K562 (cell line): ENCODE results near the gene CST7. TPM values are rescaled to one million over a fixed set of nuclear protein-coding genes. Genes with fewer than 3 reads are reported as not detected.

Source experiments
- ATAC-seq: fragments of 200-7000 bp; cut with Tn5 transposase; 3 replicates; pipeline ENCODE4 v1.9.1; 2020; ENCODE audit warnings: moderate library complexity
- BruUV-seq: library from RNA; stranded (reverse); fragments of 400-500 nt; replicated peaks from 2 replicates; lab custom pipeline; 2021; lab: Mats Ljungman, UMichigan
- CTCF ChIA-PET: fragments of 300-600 bp; formaldehyde crosslinking; extraction: SDS; loops from one replicate; lab custom pipeline; 2021; ENCODE audit warnings: low intra/inter-chr PET ratio; lab: Yijun Ruan, JAX
- POLR2A ChIA-PET: fragments of 300-600, 350-650 bp; sonication (Branson Sonifier 250); formaldehyde crosslinking; extraction: SDS; loops from one replicate; lab custom pipeline; 2021; ENCODE audit warnings: antibody characterized with exemption, inconsistent platforms; lab: Yijun Ruan, JAX
- DNase-seq, 4 experiments: peaks; one replicate each; pipeline versions ENCODE4 v3.0.0 to v3.0.0-alpha.2; 2011 to 2018; ENCODE audit warnings: low spot score in 3 of 4, mixed read lengths in 3 of 4; ENCODE audit errors: extremely low read depth in 1 of 4
- FAIRE-seq: peaks from 2 replicates; lab custom pipeline; 2011; peaks lifted over from hg19 to GRCh38; lab: Jason Lieb, UNC
- H2AFZ ChIP-seq: 2 replicates; pipeline ENCODE4 v1.6.0; 2011; ENCODE audit warnings: low read depth, low read length, control low read depth, inconsistent platforms
- H3K27ac ChIP-seq: fragments of 200-600 bp; 3 replicates; pipeline ENCODE4 v1.8.0; 2011; ENCODE audit warnings: low read depth, mild to moderate bottlenecking, control low read depth, inconsistent platforms, low read length, moderate library complexity, mixed read lengths; ENCODE audit errors: extremely low read depth
- H3K27me3 ChIP-seq, 2 experiments: fragments of 300-600 bp in 1 of 2; 2 replicates in 1 of 2; 3 replicates in 1 of 2; pipeline versions ENCODE4 v1.6.0 to v1.8.0; 2011; ENCODE audit warnings: inconsistent platforms in 2 of 2, low read length in 2 of 2, mild to moderate bottlenecking in 1 of 2, mixed read lengths in 1 of 2, moderate library complexity in 1 of 2; ENCODE audit not compliant: control insufficient read depth in 2 of 2, insufficient read depth in 2 of 2
- H3K36me3 ChIP-seq: fragments of 300-600 bp; 3 replicates; pipeline ENCODE4 v1.8.0; 2011; ENCODE audit warnings: mild to moderate bottlenecking, low read length, inconsistent platforms; ENCODE audit not compliant: control insufficient read depth, insufficient read depth
- H3K4me1 ChIP-seq, 2 experiments: fragments of 200-600 bp in 1 of 2; replicated peaks in 1 of 2; 2 replicates in 1 of 2; 3 replicates in 1 of 2; pipeline versions ENCODE4 v1.5.1 to v1.8.0; 2011; ENCODE audit warnings: inconsistent platforms in 2 of 2, low read length in 2 of 2, mild to moderate bottlenecking in 1 of 2, mixed read lengths in 1 of 2, moderate library complexity in 1 of 2; ENCODE audit not compliant: control insufficient read depth in 2 of 2, insufficient read depth in 2 of 2
- H3K4me2 ChIP-seq: 2 replicates; pipeline ENCODE4 v1.6.1; 2011; ENCODE audit warnings: low read length, control low read depth, inconsistent platforms, mixed read lengths; ENCODE audit not compliant: insufficient read depth
- H3K4me3 ChIP-seq: fragments of 200-600 bp; sonication (generic), shearing (Covaris generic); 2 replicates; pipeline ENCODE4 v1.5.1; 2016; ENCODE audit warnings: control low read depth, inconsistent platforms
- H3K79me2 ChIP-seq: fragments of 200-600 bp; 3 replicates; pipeline ENCODE4 v1.8.0; 2011; ENCODE audit warnings: low read length, inconsistent platforms; ENCODE audit not compliant: control insufficient read depth, insufficient read depth
- H3K9ac ChIP-seq, 2 experiments: 2 replicates each; pipeline versions ENCODE4 v1.6.0 to v1.6.1; 2011; ENCODE audit warnings: low read depth in 2 of 2, low read length in 2 of 2, control low read depth in 1 of 2, inconsistent platforms in 1 of 2, mild to moderate bottlenecking in 1 of 2, mixed read lengths in 1 of 2; ENCODE audit not compliant: insufficient read depth in 1 of 2
- H3K9me1 ChIP-seq: one replicate; pipeline ENCODE4 v1.6.0; 2011; ENCODE audit warnings: inconsistent platforms, mild to moderate bottlenecking, low read length, moderate library complexity; ENCODE audit not compliant: control insufficient read depth, insufficient read depth
- H3K9me3 ChIP-seq: replicated peaks from 2 replicates; pipeline ENCODE4 v1.5.1; 2011; ENCODE audit warnings: low read depth, low read length, inconsistent platforms; ENCODE audit not compliant: control insufficient read depth, insufficient read depth
- H4K20me1 ChIP-seq: replicated peaks from 2 replicates; pipeline ENCODE4 v1.6.1; 2011; ENCODE audit warnings: low read length, inconsistent platforms, mixed read lengths; ENCODE audit not compliant: control insufficient read depth, insufficient read depth
- CBX2 ChIP-seq: fragments of 200-600 bp; sonication (generic); IDR thresholded peaks from one replicate; pipeline ENCODE4 v1.6.1; 2012; ENCODE audit warnings: mild to moderate bottlenecking, low read length, inconsistent platforms; ENCODE audit not compliant: insufficient read depth, poor library complexity, severe bottlenecking
- EP300 ChIP-seq: IDR thresholded peaks from 2 replicates; pipeline ENCODE4 v1.6.1; 2012; ENCODE audit warnings: low read length, improper control_type of control experiment
- HOXB6 ChIP-seq: fragments of 250-450 bp; sonication (Bioruptor Pico); IDR thresholded peaks from 2 replicates; pipeline ENCODE4 v1.5.1; 2022; ENCODE audit warnings: mild to moderate bottlenecking, borderline replicate concordance
- JUN ChIP-seq, 2 experiments: sonication (generic) in 1 of 2; formaldehyde crosslinking in 1 of 2; IDR thresholded peaks; 2 replicates each; pipeline versions ENCODE4 v1.6.1 to v1.8.0; 2012 to 2022; ENCODE audit warnings: borderline replicate concordance in 2 of 2, mild to moderate bottlenecking in 2 of 2, improper control_type of control experiment in 1 of 2, low read depth in 1 of 2, low read length in 1 of 2, missing genetic modification reagents in 1 of 2
- JUND ChIP-seq, 2 experiments: IDR thresholded peaks; 2 replicates in 1 of 2; 3 replicates in 1 of 2; pipeline ENCODE4 v1.6.1; 2011; ENCODE audit warnings: borderline replicate concordance in 2 of 2, low read depth in 2 of 2, low read length in 2 of 2, improper control_type of control experiment in 1 of 2, missing biosample characterization in 1 of 2, missing genetic modification characterization in 1 of 2, missing genetic modification reagents in 1 of 2
- KDM4B ChIP-seq, 2 experiments: fragments of 450-650 bp in 1 of 2; sonication (generic) in 1 of 2; IDR thresholded peaks; 2 replicates each; pipeline ENCODE4 v1.6.1; 2016 to 2017; ENCODE audit warnings: borderline replicate concordance in 2 of 2, antibody characterized with exemption in 1 of 2, low read depth in 1 of 2, mild to moderate bottlenecking in 1 of 2
- NR2F6 ChIP-seq: fragments of 450-650 bp; formaldehyde crosslinking; IDR thresholded peaks from 2 replicates; pipeline ENCODE4 v1.4.0; 2020; ENCODE audit warnings: mild to moderate bottlenecking
- RBM17 ChIP-seq: fragments of 200-400 bp; formaldehyde crosslinking; IDR thresholded peaks from 2 replicates; pipeline ENCODE4 v1.6.1; 2017; ENCODE audit warnings: low read depth, mild to moderate bottlenecking, low read length, borderline replicate concordance
- SAP30 ChIP-seq: fragments of 200-600 bp; sonication (generic); IDR thresholded peaks from 2 replicates; pipeline ENCODE4 v1.6.1; 2012; ENCODE audit warnings: borderline replicate concordance, low read depth, mild to moderate bottlenecking, moderate library complexity, low read length, control low read depth, inconsistent platforms; ENCODE audit not compliant: insufficient read depth, poor library complexity, severe bottlenecking
- ZNF3 ChIP-seq: fragments of 250-450 bp; sonication (Bioruptor Pico); IDR thresholded peaks from 2 replicates; pipeline ENCODE4 v1.5.0; 2021; ENCODE audit warnings: mild to moderate bottlenecking, moderate library complexity
- WGBS: fragments of 100-300 bp; shearing (Covaris generic); methylation state at CpG from one replicate; pipeline ENCODE4 v1.1.6; 2016; ENCODE audit warnings: low coverage, mixed read lengths; ENCODE audit not compliant: insufficient coverage; ENCODE audit errors: missing lambda C conversion rate; 5-methylcytosine and 5-hydroxymethylcytosine counted together
- in situ Hi-C: fragments of 300-500 bp; cut with MboI; formaldehyde crosslinking; loops from 4 replicates; pipeline ENCODE4 v1.15.0; 2018; ENCODE audit warnings: inconsistent platforms, mixed read lengths
- intact Hi-C: fragments of 100-400 bp; cut with micrococcal nuclease; formaldehyde crosslinking; loops from 2 replicates; pipeline ENCODE4 v1.14.2; 2022
- polyA plus RNA-seq, 8 experiments: library from polyadenylated mRNA; depleted of rRNA in 4 of 8; stranded (reverse) in 5 of 8; unstranded in 3 of 8; fragments of >200 nt; fragmentation: Nextera tagmentation in 2 of 8; fragmentation: Illumina TruSeq in 1 of 8; extraction: Ambion mirVana in 2 of 8; extraction: Trizol in 1 of 8; gene quantifications; 2 replicates each; pipeline versions ENCODE4 v1.2.1 to v1.2.3, GENCODE V29; 2011 to 2014; ENCODE audit warnings: inconsistent platforms in 1 of 8, missing spikeins in 1 of 8
- total RNA-seq, 7 experiments: library from RNA; depleted of rRNA in 6 of 7; stranded (reverse); fragments of >200 nt in 6 of 7; fragmentation: Illumina TruSeq in 2 of 7; extraction: Trizol in 2 of 7; gene quantifications; 2 replicates each; pipeline versions ENCODE4 v1.2.1 to v1.2.3, GENCODE V29; 2011 to 2021; ENCODE audit warnings: low replicate concordance in 1 of 7
- TF ChIP-seq, protein P1 (sequence below): sonication (generic); formaldehyde crosslinking; IDR thresholded peaks from 2 replicates; pipeline ENCODE4 v1.8.0; 2023; ENCODE audit warnings: missing genetic modification reagents, mild to moderate bottlenecking, borderline replicate concordance

Gene CST7
- total and polyA plus RNA-seq, 9 of the 15 experiments (the other 6 are each of a cell fraction or from before 2014, with no cell fraction given), result not detected

DNA sequence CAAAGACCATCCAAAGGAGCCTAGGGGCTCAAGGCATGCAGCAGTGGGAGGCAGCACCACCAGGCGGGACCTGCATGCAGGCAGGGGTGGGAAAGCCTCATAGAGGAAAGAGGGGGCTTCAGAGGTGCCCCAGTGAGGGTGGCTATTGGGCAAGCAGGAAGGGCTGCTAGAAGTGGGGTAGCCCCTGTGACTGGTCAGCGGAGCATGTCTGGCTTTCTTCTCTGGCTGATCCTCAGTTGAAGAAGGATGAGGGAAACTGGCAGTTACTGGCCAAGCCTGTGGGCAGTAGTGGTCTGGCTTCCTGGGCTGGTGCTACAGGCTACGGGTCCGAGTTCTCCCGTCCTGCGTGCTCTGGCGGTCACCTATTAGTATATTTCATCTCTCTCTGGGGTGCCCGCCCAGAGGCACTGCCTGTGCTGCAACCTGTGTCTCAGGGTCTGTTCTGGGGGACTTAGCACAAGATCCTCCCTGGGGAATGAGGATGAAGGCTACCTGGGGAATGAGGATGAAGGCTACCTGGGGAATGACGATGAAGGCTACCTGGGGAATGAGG, 35.9 kb upstream of the CST7 start:
- FAIRE-seq, result no peak
- ChIA-PET POLR2A (no interaction called here), CTCF (no interaction called here)
- H2AFZ ChIP-seq, result no peak overlapping the region
- 0 out of 2 replicates have a peak, but pooled peaks cover 2% of the 10 kb centered on the region for H4K20me1 ChIP-seq
- ATAC-seq, result no peak
- H3K27ac ChIP-seq, result no peak overlapping the region
- H3K4me1 ChIP-seq, result peaks cover 0 to 5% of the 10 kb centered on the region in 2 experiments; a peak in 1 of 5 replicates
- H3K79me2 ChIP-seq, result no peaks in the 10 kb centered on the region
- 0% methylated on average over 9 of the region's 9 CpGs for WGBS
- H3K9ac ChIP-seq, result no peak overlapping the region; a peak in 1 of 4 replicates
- intact Hi-C loops (loop anchor here (10.0 kb wide), 2 partner anchors 128 to 748 kb away; no protein-coding TSS in a partner anchor), in situ Hi-C loops (loop anchor here (25.0 kb wide), 1 partner anchor 751 kb away; no protein-coding TSS in a partner anchor)
- no peak overlapping the region for H3K4me2 ChIP-seq
- no peaks in the 10 kb centered on the region for H3K36me3 ChIP-seq
- H3K9me3 ChIP-seq, result no peaks in the 10 kb centered on the region
- no peak for DNase-seq
- H3K4me3 ChIP-seq, result no peak overlapping the region
- no peaks in the 10 kb centered on the region for H3K9me1 ChIP-seq
- H3K27me3 ChIP-seq, result no peaks in the 10 kb centered on the region; a peak in 1 of 5 replicates
- TF ChIP-seq NR2F6 (CRISPR knock-in tag) (no peak), JUN (IDR thresholded peaks at IDR 0.05; ENCODE audit: borderline replicate concordance, low read depth, low read length) (no peak), JUN (CRISPR knock-in tag; IDR thresholded peaks at IDR 0.05; ENCODE audit: borderline replicate concordance) (no peak), SAP30 (no peak), JUND (IDR thresholded peaks at IDR 0.05; ENCODE audit: borderline replicate concordance, low read depth, low read length) (no peak), JUND (tag; IDR thresholded peaks at IDR 0.05; ENCODE audit: borderline replicate concordance, low read depth, low read length) (no peak), HOXB6 (no peak), KDM4B (IDR thresholded peaks at IDR 0.05; ENCODE audit: borderline replicate concordance in 2 of 2, low read depth in 1 of 2) (no peak), CBX2 (no peak), RBM17 (no peak), ZNF3 (no peak), EP300 (no peak)
- TF ChIP-seq, protein P1, sequence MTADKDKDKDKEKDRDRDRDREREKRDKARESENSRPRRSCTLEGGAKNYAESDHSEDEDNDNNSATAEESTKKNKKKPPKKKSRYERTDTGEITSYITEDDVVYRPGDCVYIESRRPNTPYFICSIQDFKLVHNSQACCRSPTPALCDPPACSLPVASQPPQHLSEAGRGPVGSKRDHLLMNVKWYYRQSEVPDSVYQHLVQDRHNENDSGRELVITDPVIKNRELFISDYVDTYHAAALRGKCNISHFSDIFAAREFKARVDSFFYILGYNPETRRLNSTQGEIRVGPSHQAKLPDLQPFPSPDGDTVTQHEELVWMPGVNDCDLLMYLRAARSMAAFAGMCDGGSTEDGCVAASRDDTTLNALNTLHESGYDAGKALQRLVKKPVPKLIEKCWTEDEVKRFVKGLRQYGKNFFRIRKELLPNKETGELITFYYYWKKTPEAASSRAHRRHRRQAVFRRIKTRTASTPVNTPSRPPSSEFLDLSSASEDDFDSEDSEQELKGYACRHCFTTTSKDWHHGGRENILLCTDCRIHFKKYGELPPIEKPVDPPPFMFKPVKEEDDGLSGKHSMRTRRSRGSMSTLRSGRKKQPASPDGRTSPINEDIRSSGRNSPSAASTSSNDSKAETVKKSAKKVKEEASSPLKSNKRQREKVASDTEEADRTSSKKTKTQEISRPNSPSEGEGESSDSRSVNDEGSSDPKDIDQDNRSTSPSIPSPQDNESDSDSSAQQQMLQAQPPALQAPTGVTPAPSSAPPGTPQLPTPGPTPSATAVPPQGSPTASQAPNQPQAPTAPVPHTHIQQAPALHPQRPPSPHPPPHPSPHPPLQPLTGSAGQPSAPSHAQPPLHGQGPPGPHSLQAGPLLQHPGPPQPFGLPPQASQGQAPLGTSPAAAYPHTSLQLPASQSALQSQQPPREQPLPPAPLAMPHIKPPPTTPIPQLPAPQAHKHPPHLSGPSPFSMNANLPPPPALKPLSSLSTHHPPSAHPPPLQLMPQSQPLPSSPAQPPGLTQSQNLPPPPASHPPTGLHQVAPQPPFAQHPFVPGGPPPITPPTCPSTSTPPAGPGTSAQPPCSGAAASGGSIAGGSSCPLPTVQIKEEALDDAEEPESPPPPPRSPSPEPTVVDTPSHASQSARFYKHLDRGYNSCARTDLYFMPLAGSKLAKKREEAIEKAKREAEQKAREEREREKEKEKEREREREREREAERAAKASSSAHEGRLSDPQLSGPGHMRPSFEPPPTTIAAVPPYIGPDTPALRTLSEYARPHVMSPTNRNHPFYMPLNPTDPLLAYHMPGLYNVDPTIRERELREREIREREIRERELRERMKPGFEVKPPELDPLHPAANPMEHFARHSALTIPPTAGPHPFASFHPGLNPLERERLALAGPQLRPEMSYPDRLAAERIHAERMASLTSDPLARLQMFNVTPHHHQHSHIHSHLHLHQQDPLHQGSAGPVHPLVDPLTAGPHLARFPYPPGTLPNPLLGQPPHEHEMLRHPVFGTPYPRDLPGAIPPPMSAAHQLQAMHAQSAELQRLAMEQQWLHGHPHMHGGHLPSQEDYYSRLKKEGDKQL (CRISPR knock-in tag), result no peak
- no TSS peak for BruUV-seq
